IMR-90 (cell line): ENCODE results near the gene S100A5.

Experiments used
- CEBPB ChIP-seq: IDR thresholded peaks from 2 replicates; pipeline ENCODE4 v1.6.1; 2012; ENCODE audit warnings: low read depth, low read length, improper control_type of control experiment
- FOS ChIP-seq: fragments of 150-350 bp; IDR thresholded peaks from 2 replicates; pipeline ENCODE4 v1.6.1; 2016; ENCODE audit warnings: low read depth, low read length
- POLR2A ChIP-seq: IDR thresholded peaks from 2 replicates; pipeline ENCODE4 v1.6.1; 2012; ENCODE audit warnings: mild to moderate bottlenecking, low read depth, low read length
- TF ChIP-seq, protein P1 (sequence below): conservative IDR thresholded peaks from 2 replicates; pipeline ENCODE4 v1.5.1; 2012; ENCODE audit warnings: mild to moderate bottlenecking, low read depth, low read length, improper control_type of control experiment

DNA sequence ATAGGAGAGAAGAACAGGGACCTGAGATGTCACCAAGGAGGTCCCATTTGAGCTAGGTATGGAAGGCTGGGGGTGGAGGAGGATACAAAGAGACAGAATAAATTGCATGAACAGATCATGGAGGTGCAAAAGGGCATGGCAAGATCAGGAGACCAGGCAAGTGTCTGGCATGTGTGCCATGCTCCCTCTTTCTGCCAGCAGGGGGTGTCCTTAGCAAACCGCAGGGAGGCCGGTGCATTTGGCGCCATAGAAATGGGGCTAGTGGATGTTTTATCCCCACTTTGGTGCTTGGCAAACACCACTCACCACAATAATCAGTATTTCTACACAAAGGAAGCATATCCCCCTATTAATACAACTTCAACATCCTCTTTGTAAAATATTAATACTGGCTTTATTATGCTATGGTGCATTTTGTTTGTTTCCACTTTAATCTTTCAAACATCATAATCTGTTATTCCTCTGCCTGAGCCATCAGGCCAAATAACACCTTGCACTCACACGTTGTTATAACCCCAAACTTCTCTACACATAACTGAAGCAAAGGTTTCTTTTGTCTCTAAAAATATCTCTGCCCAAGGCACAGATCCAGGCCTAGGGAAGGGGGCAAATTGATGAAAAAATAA lies 30.9 kb downstream of the S100A5 start:
- TF ChIP-seq POLR2A (no peak), FOS (no peak), CEBPB (no peak)
- TF ChIP-seq, protein P1, sequence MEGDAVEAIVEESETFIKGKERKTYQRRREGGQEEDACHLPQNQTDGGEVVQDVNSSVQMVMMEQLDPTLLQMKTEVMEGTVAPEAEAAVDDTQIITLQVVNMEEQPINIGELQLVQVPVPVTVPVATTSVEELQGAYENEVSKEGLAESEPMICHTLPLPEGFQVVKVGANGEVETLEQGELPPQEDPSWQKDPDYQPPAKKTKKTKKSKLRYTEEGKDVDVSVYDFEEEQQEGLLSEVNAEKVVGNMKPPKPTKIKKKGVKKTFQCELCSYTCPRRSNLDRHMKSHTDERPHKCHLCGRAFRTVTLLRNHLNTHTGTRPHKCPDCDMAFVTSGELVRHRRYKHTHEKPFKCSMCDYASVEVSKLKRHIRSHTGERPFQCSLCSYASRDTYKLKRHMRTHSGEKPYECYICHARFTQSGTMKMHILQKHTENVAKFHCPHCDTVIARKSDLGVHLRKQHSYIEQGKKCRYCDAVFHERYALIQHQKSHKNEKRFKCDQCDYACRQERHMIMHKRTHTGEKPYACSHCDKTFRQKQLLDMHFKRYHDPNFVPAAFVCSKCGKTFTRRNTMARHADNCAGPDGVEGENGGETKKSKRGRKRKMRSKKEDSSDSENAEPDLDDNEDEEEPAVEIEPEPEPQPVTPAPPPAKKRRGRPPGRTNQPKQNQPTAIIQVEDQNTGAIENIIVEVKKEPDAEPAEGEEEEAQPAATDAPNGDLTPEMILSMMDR = peak; percentile 65
